HG03520 (cell line): Measurements from ENCODE around the gene ZNF618.

Experiments
- ATAC-seq: cut with Tn5 transposase; IDR thresholded peaks from one replicate; pipeline ENCODE4 v1.9.1; 2021; ENCODE audit warnings: mild to moderate bottlenecking, moderate library complexity; ENCODE audit not compliant: unreplicated experiment

ZNF618 gene

GRCh38 chr9:113932906-113933584, 56.9 kb downstream of the ZNF618 start:
- no peak for ATAC-seq

DNA sequence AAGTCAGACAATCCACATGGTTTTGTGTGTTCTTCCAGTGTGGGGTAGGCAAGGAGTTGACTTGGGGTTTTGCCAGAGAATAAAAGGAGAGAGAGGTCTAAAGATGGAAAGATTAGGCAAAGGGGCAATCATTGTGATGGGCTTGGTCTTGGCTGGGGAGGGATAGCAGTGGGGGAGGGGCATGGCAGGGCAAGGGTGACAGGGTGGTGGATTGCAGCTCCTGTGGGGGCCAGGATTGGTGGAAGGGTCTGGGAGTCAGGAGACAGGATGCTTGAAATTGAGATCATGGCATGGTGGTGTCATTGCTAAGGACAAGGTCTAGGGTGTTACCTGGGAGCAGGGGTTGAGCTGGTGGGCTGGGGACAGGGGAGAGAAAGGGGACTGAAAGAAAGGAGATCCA, 57.6 kb downstream of the ZNF618 start:
- no peak for ATAC-seq

GRCh38 chr9:113934167-113934828, 58.2 kb downstream of the ZNF618 start:
- ATAC-seq, result no peak

DNA sequence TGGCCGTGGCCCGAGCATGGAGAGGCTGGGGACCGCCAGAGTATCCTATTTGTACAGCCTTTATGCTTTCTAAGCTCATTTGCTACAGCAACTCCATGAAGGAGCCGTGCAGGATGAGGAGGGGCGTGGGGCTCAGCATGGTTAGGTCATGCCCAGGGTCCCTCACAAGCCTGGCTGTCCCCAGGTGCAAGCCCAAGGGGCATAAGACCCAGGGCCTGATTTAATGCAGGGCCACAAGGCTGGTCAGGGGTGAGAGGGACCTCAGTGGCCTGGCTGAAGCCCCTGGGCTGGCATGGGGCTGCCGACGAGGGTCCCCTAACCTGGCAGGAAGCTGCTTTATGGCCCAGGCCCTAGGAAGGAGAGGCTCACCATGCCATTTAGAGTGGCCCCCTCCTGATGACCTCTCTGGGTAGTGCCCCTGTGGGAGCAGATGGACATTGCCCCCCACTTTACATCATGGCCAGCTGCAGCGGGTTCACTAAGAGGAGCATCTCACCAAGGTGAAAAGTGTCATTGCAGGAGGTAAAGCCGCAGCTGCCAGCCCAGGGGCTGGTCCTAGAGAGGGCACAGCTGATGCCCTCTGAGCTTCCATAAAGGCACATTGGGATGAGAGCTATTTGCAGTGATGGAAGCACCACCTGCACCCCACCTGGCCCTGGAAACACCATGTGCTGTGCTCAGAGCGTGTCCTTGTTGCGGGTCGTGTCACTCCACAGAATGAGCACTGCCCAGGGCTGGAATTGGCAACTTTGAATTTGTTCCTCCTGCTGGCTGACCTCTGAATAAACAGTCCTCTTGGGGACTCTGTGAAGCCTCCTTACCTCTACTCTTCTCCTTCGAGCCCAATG, 58.9 kb downstream of the ZNF618 start:
- ATAC-seq, result no peak

GRCh38 chr9:113935677-113936380, 59.7 kb downstream of the ZNF618 start:
- ATAC-seq, result no peak

DNA sequence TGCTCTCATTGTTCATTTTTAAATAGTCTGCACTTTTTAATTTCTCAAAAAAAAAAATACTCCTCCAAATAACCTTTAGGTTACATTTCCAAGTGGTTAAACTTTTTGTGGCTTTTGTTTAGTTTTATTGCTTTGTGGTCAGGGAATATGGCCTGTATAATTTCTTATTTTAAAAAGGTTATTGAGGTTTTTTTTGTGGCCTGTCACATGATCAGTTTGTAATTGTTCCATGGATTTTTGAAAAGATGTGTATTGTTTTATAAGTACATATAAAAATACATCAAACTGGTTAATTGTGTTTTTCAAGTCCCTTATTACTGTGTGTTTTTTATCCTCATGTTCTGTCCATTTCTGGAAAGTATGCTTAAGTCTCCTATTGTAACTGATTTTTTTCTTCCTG, 64.0 kb downstream of the ZNF618 start:
- ATAC-seq, result no peak

GRCh38 chr9:113941056-113941455, 64.9 kb downstream of the ZNF618 start:
- ATAC-seq, result no peak

- no peak for ATAC-seq
Measured at GRCh38 chr9:113941526-113941925, 65.4 kb downstream of the ZNF618 start.

DNA sequence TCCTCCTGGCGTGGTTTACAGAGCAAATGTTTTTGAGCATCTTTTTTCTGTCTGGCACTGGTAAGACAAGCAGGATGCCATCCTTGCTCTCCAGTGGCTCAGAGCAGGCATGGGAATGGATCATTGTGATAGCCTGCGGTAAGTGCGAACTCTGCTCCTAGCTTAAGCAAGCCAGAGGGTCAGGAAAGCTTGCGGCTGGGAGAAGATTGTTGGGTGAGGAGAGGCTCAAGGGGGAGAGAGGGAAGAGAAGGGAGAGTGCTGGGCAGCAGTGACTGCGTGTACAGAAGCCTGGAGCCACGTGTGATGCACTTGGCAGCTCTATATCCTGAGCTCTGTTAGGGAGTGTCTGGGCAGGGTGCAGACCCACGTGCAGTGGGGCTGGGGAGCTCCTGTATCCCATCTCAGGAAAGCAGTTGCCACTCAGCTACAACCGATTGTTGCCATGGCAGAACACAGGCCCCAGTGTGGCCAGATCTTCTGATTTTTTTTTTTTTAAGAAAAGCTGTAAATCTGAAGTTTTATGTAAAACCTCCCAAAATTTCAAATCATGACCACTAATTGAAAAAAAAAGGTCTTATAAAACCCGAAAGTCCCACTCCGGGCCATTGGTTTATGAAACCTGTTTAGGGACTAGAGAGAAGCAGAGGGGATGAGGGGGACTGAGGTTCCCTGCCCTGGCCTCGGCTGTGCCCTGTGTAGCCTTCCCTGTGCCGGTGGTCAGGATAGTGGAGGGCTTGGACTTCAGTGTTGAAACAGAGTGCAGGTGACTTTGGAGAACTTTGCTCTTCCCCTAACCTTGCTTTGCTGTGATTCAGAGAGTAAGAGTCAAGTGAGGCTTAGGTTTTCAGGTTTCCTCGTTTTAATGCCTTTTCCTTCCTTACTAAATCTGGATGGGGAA, 67.3 kb downstream of the ZNF618 start:
- ATAC-seq, result no peak

DNA sequence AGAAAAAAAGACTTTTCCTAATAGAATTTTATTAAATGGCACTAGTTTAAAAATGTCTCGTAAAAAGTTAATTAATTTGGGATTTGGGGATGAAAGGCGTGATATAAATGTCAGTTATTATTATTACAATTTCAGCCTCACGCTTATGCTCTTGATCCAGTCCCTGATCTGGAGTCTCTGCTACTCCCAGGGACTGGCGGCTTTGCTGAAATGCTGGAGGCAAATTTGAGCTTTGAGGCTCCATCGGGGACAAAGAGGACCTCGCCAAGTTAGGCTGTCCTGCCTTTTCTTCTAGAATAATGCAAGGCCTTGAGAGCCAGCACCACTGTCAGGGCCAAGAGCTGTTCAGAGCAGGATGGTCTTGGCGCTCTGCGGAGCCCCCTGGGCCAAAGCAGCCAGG, 69.7 kb downstream of the ZNF618 start:
- ATAC-seq, result no peak

DNA sequence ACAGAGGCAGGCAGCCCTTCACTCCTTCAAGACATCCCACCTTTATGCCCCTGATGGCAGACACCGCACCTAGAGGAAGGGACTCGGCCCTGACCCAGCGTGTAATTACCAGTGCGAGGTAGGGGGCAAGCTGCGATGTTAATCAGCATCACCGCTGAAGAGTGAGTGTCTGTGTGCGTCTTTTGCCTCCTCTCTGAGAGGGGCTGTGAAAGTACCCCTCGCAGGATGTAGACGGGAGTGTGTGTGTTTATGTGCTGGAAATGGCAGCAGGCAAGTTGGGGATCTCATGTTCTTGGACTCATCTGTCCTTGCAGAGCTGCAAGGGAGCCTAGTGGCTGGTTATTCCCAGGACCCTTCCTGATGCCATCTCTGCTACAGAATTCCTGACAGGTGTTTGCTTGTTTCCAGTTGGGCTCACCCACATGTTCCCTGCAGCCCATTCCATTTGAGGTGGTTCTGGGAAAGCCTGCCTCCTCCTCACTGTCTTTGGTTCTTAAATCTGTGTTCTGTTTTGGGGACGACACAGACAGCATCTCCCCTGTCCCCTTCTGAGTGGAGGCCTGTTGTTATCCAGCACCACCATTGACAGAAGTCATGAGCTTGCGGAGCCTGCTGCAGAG, 70.5 kb downstream of the ZNF618 start:
- ATAC-seq, result no peak

- ATAC-seq, result no peak
Measured at GRCh38 chr9:113947941-113948340, 71.8 kb downstream of the ZNF618 start.

DNA sequence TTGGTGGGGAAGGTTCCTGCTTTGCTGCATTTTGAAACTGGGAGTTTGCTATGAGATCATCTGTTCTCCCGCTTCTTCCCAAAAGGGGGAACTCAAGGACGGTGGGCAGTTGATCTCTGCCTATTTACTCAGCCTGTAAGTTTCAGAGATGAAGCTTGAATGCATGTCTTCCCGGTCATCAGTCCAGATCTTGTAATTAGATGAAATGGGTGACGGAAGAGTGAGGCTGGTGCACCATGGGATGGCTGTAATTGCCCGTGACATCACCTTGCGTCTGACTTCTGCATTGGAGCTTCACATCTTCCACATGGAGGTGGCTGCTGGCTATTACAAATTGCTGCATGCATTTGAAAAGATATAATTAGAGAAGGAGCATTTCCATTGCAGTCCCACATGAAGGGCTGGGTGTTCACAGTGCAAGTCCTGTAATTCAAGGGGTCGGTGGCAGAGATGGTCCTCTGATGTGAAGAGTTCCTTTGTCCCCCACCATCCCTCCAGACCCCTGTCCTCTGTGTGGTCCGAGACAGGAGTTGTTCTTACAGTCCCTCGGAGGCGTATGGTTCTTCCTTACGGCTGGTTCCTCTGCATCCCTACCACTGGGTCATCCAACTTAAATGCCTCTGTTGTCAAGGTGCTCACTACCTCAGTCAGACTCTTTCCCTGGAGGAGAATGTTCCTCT, 72.9 kb downstream of the ZNF618 start:
- ATAC-seq, result no peak

DNA sequence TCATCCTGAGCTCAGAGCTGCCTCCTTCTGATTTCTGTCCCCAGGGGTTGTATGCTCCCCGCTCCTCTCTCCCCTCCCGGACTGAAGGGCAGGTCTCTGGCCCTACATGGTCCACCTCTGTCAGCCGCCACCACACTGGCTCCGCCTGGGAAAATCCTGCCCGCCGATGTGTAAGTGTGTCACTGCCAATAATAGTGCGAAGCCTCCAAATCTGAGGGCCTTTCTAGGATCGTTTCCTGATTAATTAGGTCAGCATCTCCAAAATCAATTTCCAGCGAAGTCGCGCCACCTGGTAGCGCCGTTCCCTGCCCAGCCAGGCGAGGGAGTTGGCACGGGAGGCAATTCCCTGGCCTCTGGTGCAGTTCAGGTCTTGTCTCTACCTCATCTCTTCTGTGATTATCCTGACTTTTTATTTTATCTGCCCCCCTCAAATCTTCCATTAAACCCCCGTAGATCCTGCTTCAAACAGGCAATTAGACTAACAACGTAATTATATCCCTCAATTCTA, 73.5 kb downstream of the ZNF618 start:
- no peak for ATAC-seq

DNA sequence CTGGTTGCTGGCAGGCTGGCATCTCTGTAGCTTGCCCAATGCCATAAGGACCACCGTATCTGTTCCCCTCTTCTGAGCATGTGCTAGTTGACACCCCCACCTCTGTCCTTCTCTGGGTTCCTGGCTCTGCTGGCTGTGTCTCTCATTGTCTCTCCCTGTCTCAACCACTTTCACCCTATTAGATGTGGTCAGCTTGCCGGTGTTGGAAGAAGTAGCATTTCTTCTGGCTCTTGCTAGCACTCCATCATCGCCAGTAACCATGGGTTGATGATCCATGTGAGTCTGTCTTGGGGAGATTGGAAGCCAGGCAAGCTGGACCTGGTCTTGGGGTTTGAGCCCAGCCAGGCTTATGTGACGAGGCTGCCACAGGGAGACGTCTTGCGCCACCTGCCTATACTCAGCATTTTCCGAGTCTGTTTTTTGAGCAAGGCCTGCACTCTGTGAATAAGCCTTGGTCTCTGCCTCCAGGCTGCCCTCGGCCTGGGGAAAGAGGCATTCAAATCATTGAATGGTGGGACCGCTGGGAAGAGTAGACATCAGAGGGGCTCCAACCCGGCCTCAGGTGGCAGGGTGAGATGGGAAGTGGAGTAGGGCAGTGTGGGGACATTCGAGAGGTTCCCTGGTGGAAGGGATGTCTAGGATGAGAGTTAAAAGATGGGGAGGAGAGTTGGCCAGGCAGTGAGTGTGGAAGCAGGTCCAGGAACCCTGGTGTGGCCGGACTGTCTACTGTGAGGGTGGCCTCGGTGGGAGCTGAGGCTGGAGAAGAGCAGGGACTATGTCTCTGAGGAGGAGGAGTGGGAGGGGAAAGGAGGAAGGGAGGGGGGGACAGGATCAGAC, 74.3 kb downstream of the ZNF618 start:
- no peak for ATAC-seq

DNA sequence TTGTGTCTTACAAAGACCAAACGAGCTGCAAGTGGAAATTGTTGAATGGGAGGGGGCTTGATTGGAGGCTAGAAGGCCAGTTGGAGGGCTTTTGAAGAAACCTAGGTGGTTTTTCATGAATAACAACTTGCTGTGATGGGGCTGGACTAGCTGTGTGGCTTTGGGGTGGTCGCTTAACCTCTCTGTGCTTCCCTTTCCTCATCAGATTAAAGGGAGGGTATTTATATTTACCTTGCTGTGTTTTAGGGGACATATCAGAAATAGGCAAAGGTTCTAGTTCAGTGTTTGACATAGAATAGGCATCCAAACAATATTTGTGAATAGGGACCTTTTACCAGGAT, 74.9 kb downstream of the ZNF618 start:
- ATAC-seq, result no peak

DNA sequence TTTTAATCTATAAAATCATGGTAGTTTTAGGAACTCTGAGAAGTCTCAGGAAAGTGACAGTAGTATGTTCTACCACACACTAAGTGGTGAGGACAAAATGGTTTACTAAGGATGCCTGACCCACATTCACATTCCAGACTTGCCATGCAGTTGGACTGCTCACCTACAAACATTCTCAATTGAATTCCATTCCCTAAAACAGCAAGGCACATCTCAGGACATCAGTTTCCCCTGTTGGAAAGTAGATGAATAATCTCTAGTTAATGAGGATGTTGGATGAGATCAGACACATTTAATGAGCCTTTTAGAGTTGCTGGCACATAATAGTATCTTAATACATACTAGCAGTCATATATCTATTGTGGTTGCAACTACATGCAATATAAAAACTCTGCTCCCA, 76.6 kb downstream of the ZNF618 start:
- ATAC-seq, result no peak

DNA sequence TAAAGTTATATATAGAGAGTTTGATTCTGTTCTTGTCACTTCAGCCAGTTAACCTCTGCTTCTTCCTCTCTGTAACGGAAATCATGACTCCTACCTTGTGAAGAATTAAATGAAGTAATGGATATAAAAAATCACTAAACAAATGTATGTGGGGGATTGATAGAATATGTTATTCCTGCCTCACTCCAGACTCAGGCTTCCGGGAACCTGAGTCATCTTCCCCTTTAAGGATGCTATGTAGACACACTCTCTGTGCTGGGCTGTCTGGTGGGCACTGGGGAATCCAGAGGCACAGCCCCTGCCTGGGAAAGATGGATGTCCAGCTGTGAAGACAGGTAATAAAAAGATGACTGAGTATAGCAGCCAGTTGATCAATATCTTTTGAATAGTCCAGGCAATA, 77.4 kb downstream of the ZNF618 start:
- ATAC-seq, result no peak
